Activated CD4-positive, alpha-beta T cell treated with anti-CD3 and anti-CD28 coated beads, Interleukin-2, Interleukin-6, amounts not matched to agents 100 ng/mL and 50 ng/mL, durations not matched to agents 16 hours and 8 hours (primary cell): Measurements from ENCODE around the gene NTNG2.

ENCODE experiments used
- DNase-seq: peaks from one replicate; pipeline ENCODE4 v3.0.0-alpha.2; 2020

NTNG2 gene

GRCh38 chr9:132238026-132238972, 76.4 kb downstream of the NTNG2 start:
- no peak for DNase-seq

GRCh38 chr9:132238992-132239391, 77.1 kb downstream of the NTNG2 start:
- no peak for DNase-seq

- DNase-seq = no peak
These were observed 77.7 kb downstream of the NTNG2 start for GRCh38 chr9:132239518-132239917.

- DNase-seq = no peak
These were observed 78.4 kb downstream of the NTNG2 start for GRCh38 chr9:132239999-132240840.

- DNase-seq = peak; percentile 97
These were observed 79.1 kb downstream of the NTNG2 start for GRCh38 chr9:132240841-132241482.

GRCh38 chr9:132241483-132241839, 79.6 kb downstream of the NTNG2 start:
- DNase-seq = no peak

- DNase-seq = peak; percentile 26
These were observed 80.2 kb downstream of the NTNG2 start for GRCh38 chr9:132241840-132242620.

- DNase-seq = no peak
These were observed 80.8 kb downstream of the NTNG2 start for GRCh38 chr9:132242621-132243155.

GRCh38 chr9:132243156-132244074, 81.6 kb downstream of the NTNG2 start:
- no peak for DNase-seq

- DNase-seq = no peak
These were observed 83.0 kb downstream of the NTNG2 start for GRCh38 chr9:132244582-132245455.

GRCh38 chr9:132245465-132245864, 83.6 kb downstream of the NTNG2 start:
- DNase-seq = no peak

- no peak for DNase-seq
These were observed 86.1 kb downstream of the NTNG2 start for GRCh38 chr9:132247942-132248341.

- no peak for DNase-seq
These were observed 87.3 kb downstream of the NTNG2 start for GRCh38 chr9:132249123-132249522.

GRCh38 chr9:132249690-132250089, 87.8 kb downstream of the NTNG2 start:
- no peak for DNase-seq

GRCh38 chr9:132250324-132251262, 88.7 kb downstream of the NTNG2 start:
- no peak for DNase-seq

- DNase-seq = no peak
These were observed 99.0 kb downstream of the NTNG2 start for GRCh38 chr9:132260846-132261245.

- no peak for DNase-seq
These were observed 104.2 kb downstream of the NTNG2 start for GRCh38 chr9:132266017-132266416.

- no peak for DNase-seq
These were observed 105.8 kb downstream of the NTNG2 start for GRCh38 chr9:132267660-132268059.
